NOMO-1 treated with dmso at 0.1 percent for 144 hours (cell line): ENCODE data around the gene PCDHGA6.
"Not testable (repeated sequence)": the region's sequence is repeated elsewhere in the genome, so short reads cannot be mapped to it uniquely, and the experiment has no call there.

Source experiments
- DNase-seq: peaks from one replicate; lab custom pipeline; 2025; ENCODE audit not compliant: unreplicated experiment; lab: John Stamatoyannopoulos, UW

Gene PCDHGA6

DNA sequence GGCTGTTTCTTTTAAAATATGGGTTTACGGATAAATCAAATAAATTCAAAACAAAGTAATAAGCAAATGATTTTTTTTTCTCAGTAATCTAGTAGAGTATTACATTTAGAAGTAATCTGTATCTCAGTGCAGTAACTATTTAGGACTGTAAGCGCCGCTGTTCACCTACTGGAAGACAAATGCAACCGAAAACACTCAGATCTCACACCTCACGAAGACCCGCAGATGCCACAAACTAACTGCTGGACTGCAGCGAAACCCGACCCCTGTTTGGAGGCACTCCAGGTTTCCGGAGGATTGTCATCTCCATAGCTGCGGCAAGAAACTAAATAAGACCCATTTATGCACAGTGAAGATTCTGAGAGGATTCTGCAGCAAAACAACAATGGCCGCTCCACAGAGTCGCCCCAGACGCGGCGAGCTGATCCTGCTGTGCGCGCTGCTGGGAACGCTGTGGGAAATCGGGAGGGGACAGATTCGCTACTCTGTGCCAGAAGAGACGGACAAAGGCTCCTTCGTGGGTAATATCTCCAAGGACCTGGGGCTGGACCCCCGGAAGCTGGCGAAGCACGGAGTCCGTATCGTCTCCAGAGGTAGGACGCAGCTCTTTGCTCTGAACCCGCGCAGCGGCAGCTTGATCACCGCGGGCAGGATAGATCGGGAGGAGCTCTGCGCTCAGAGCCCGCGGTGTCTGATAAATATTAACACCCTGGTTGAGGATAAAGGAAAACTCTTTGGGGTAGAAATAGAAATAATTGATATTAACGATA lies 18.9 kb downstream of the PCDHGA6 start, which contains the start of gene PCDHGA8:
PCDHGA8 (plus strand) TSS at position 205 of the 770 bp plus-strand sequence; CDS start at position 386, 181 bp downstream.
- no peak for DNase-seq

DNA sequence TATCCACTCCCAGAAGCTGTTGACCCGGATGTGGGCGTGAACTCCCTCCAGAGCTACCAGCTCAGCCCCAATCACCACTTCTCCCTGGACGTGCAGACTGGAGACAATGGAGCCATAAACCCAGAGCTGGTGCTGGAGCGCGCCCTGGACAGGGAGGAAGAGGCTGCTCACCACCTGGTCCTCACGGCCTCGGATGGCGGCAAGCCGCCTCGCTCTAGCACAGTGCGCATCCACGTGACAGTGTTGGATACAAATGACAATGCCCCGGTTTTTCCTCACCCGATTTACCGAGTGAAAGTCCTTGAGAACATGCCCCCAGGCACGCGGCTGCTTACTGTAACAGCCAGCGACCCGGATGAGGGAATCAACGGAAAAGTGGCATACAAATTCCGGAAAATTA lies 19.6 kb downstream of the PCDHGA6 start:
- no peak for DNase-seq

DNA sequence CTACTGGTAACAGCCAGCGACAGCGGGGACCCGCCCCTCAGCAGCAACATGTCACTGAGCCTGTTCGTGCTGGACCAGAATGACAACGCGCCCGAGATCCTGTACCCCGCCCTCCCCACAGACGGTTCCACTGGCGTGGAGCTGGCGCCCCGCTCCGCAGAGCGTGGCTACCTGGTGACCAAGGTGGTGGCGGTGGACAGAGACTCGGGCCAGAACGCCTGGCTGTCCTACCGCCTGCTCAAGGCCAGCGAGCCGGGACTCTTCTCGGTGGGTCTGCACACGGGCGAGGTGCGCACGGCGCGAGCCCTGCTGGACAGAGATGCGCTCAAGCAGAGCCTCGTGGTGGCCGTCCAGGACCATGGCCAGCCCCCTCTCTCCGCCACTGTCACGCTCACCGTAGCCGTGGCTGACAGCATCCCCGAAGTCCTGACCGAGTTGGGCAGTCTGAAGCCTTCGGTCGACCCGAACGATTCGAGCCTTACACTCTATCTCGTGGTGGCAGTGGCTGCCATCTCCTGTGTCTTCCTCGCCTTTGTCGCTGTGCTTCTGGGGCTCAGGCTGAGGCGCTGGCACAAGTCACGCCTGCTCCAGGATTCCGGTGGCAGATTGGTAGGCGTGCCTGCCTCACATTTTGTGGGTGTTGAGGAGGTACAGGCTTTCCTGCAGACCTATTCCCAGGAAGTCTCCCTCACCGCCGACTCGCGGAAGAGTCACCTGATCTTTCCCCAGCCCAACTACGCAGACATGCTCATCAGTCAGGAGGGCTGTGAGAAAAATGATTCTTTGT lies 20.9 kb downstream of the PCDHGA6 start:
- not testable (repeated sequence) for DNase-seq

- not testable (repeated sequence) for DNase-seq
Measured at GRCh38 chr5:141397756-141398551, 24.3 kb downstream of the PCDHGA6 start, which contains the start of gene PCDHGB5. PCDHGB5 (plus strand) TSS chr5:141397947; CDS start chr5:141398128, 181 bp downstream.

DNA sequence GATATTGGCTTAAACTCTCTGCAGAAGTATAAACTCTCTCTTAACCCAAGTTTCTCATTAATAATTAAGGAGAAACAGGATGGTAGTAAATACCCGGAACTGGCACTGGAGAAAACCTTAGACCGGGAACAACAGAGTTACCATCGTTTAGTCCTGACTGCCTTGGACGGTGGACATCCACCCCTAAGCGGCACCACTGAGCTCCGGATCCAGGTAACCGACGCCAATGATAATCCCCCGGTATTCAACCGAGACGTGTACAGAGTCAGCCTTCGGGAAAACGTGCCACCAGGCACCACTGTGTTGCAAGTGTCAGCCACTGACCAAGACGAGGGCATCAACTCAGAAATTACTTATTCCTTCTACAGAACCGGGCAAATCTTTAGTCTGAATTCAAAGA lies 24.9 kb downstream of the PCDHGA6 start:
- DNase-seq = no peak

DNA sequence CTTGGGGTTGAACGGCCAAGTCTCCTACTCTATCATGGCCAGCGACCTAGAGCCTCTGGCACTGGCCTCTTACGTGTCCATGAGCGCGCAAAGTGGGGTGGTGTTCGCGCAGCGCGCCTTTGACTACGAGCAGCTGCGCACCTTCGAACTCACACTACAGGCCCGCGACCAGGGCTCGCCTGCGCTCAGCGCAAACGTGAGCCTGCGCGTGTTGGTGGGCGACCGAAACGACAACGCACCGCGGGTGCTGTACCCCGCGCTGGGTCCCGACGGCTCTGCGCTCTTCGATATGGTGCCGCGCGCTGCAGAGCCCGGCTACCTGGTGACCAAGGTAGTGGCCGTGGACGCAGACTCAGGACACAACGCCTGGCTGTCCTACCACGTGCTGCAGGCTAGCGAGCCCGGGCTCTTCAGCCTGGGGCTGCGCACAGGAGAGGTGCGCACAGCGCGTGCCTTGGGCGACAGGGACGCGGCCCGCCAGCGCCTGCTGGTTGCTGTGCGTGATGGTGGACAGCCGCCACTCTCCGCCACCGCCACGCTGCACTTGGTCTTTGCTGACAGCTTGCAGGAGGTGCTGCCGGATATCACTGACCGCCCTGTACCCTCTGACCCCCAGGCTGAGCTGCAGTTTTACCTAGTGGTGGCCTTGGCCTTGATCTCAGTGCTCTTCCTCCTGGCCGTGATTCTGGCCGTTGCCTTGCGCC lies 26.0 kb downstream of the PCDHGA6 start:
- DNase-seq = no peak

GRCh38 chr5:141402553-141403243 lies 29.0 kb downstream of the PCDHGA6 start, which contains the start of gene PCDHGA9:
PCDHGA9 (plus strand) TSS chr5:141402778; CDS start chr5:141402953, 175 bp downstream.
- no peak for DNase-seq

GRCh38 chr5:141403387-141403786 lies 29.7 kb downstream of the PCDHGA6 start:
- no peak for DNase-seq

DNA sequence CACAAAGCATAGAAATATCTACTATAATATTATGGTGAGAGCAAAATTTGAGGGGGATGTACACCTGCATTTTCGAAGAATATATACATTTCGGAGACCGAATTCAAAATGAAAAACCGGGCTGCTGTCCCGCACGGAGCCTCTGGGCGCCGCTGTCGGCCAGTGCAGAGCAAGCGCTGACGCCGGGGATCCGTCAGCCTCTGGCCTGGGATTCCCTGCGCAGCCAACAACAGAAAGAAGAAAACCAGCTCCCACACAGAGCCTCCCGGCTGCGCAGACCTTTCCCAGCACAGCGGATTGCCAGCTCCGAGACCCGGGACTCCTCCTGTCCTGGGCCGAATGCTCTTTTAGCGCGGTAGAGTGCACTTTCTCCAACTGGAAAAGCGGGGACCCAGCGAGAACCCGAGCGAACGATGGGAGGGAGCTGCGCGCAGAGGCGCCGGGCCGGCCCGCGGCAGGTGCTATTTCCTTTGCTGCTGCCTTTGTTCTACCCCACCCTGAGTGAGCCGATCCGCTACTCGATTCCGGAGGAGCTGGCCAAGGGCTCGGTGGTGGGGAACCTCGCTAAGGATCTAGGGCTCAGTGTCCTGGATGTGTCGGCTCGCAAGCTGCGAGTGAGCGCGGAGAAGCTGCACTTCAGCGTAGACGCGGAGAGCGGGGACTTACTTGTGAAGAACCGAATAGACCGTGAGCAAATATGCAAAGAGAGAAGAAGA lies 34.3 kb downstream of the PCDHGA6 start, which contains the start of gene PCDHGB6:
PCDHGB6 (plus strand) TSS at position 232 of the 716 bp plus-strand sequence; CDS start at position 414, 182 bp downstream.
- not testable (repeated sequence) for DNase-seq

- no peak for DNase-seq
Measured at GRCh38 chr5:141409598-141410306, 36.1 kb downstream of the PCDHGA6 start.

DNA sequence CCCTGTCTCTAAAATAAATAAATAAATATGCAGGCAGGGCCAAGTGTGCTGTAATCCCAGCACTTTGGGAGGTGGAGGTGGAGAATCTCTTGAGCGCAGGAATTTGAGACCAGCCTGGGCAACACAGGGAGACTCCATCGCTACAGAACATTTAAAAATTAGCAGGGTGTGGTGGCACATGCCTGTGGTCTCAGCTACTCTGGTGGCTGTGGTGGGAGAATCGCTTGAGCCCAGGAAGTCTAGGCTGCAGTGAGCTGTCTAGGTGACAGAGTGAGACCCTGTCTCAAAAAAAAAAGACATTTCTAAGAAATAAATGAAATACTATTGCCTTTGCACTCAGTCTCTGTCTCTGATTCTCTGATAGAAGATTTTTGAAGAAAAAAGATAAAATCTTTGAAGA lies 37.9 kb downstream of the PCDHGA6 start:
- no peak for DNase-seq

DNA sequence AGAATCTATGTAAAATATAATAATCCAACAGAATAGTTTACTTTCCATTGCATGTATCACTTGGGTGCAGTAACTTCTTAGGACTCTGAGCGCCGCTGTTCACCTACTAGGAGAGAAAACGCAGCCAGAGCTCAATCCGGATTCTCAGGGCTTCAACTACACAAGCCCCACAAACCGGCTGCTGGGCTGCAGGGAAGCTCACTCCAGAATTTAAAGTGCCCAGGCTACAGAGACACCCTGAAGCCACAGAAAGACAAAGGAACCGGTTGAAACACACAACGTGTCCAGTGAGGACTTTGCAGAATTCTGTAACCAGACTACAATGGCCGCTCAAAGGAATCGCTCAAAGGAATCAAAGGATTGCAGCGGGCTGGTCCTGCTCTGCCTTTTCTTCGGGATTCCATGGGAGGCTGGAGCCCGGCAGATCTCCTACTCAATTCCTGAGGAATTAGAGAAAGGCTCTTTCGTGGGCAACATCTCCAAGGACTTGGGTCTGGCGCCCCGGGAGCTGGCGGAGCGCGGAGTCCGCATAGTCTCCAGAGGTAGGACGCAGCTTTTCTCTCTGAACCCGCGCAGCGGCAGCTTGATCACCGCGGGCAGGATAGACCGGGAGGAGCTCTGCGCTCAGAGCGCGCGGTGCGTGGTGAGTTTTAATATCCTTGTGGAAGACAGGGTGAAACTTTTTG lies 39.3 kb downstream of the PCDHGA6 start, which contains the start of gene PCDHGA10:
PCDHGA10 (plus strand) TSS at position 134 of the 686 bp plus-strand sequence; CDS start at position 323, 189 bp downstream.
- DNase-seq = peak; percentile 30

- DNase-seq = no peak
Measured at GRCh38 chr5:141413540-141414069, 39.9 kb downstream of the PCDHGA6 start.

GRCh38 chr5:141414548-141415274 lies 41.0 kb downstream of the PCDHGA6 start:
- not testable (repeated sequence) for DNase-seq

GRCh38 chr5:141415275-141415618 lies 41.6 kb downstream of the PCDHGA6 start:
- not testable (repeated sequence) for DNase-seq

GRCh38 chr5:141417494-141418172 lies 43.9 kb downstream of the PCDHGA6 start, which contains the start of gene PCDHGB7:
PCDHGB7 (plus strand) TSS chr5:141417677; CDS start chr5:141417860, 183 bp downstream.
- peak; percentile 32 for DNase-seq
